SU-DHL-6 (cell line): Measurements from ENCODE around the gene GTF2I.
"Not testable (repeated sequence)": the region's sequence is repeated elsewhere in the genome, so short reads cannot be mapped to it uniquely, and the experiment has no call there.

Experiments used
- H2AFZ ChIP-seq: fragments of 200-600 bp; sonication (generic); 2 replicates; pipeline ENCODE4 v1.6.1; 2014; ENCODE audit warnings: low read depth, mild to moderate bottlenecking, moderate library complexity, mixed read lengths, antibody characterized with exemption, low read length; ENCODE audit not compliant: severe bottlenecking
- H3F3A ChIP-seq: fragments of 200-600 bp; shearing (Covaris generic); 2 replicates; pipeline ENCODE4 v1.6.0; 2016; ENCODE audit warnings: antibody characterized with exemption, mild to moderate bottlenecking; ENCODE audit not compliant: insufficient read depth
- H3K27ac ChIP-seq: fragments of 200-600 bp; sonication (generic); 2 replicates; pipeline ENCODE4 v1.5.1; 2016; ENCODE audit warnings: low read depth, mild to moderate bottlenecking, low read length, moderate library complexity, mixed read lengths
- H3K27me3 ChIP-seq: fragments of 200-600 bp; sonication (generic), shearing (Covaris generic); 2 replicates; pipeline ENCODE4 v1.6.0; 2014; ENCODE audit warnings: mild to moderate bottlenecking, low read length
- H3K36me3 ChIP-seq: fragments of 200-600 bp; sonication (generic); 2 replicates; pipeline ENCODE4 v1.6.1; 2014; ENCODE audit warnings: mild to moderate bottlenecking, low read length, mixed read lengths
- H3K4me2 ChIP-seq: fragments of 300-600, 200-600 bp; shearing (Covaris generic), sonication (generic); 2 replicates; pipeline ENCODE4 v1.6.0; 2014; ENCODE audit warnings: low read length, low read depth, mild to moderate bottlenecking; ENCODE audit not compliant: poor library complexity, severe bottlenecking
- H3K4me3 ChIP-seq: fragments of 200-600 bp; sonication (generic); 2 replicates; pipeline ENCODE4 v1.5.1; 2014; ENCODE audit warnings: antibody characterized with exemption, low read length, mild to moderate bottlenecking, mixed read lengths; ENCODE audit not compliant: insufficient read depth, poor library complexity, severe bottlenecking
- H3K79me2 ChIP-seq: fragments of 200-600 bp; sonication (generic); 2 replicates; pipeline ENCODE4 v1.6.1; 2014; ENCODE audit warnings: mild to moderate bottlenecking, low read length, moderate library complexity; ENCODE audit not compliant: insufficient read depth
- H3K9ac ChIP-seq: fragments of 200-600 bp; sonication (generic); 2 replicates; pipeline ENCODE4 v1.7.0; 2014; ENCODE audit warnings: mild to moderate bottlenecking, low read length
- H3K9me2 ChIP-seq: fragments of 200-600 bp; sonication (generic); replicated peaks from 2 replicates; pipeline ENCODE4 v1.6.1; 2014; ENCODE audit warnings: low read length; ENCODE audit not compliant: insufficient read depth
- H3K9me3 ChIP-seq: fragments of 200-600 bp; sonication (generic); 2 replicates; pipeline ENCODE4 v1.6.1; 2014; ENCODE audit warnings: low read length, mixed read lengths; ENCODE audit not compliant: insufficient read depth
- H4K20me1 ChIP-seq: fragments of 200-600 bp; sonication (generic); 2 replicates; pipeline ENCODE4 v1.6.1; 2014; ENCODE audit warnings: low read depth, mild to moderate bottlenecking, antibody characterized with exemption, low read length, moderate library complexity, mixed read lengths
- EZH2phosphoT487 ChIP-seq: fragments of 200-600 bp; sonication (generic), shearing (Covaris generic); conservative IDR thresholded peaks from 2 replicates; pipeline ENCODE4 v1.6.1; 2018; ENCODE audit warnings: mild to moderate bottlenecking, antibody characterized with exemption, low read length, moderate library complexity, mixed read lengths
- TF ChIP-seq, protein P1 (sequence below): fragments of 200-600 bp; sonication (generic); IDR thresholded peaks from one replicate; pipeline ENCODE4 v1.5.1; 2017; ENCODE audit warnings: antibody characterized with exemption, mild to moderate bottlenecking, low read length, moderate library complexity; ENCODE audit not compliant: insufficient read depth, poor library complexity, severe bottlenecking

Gene GTF2I

DNA sequence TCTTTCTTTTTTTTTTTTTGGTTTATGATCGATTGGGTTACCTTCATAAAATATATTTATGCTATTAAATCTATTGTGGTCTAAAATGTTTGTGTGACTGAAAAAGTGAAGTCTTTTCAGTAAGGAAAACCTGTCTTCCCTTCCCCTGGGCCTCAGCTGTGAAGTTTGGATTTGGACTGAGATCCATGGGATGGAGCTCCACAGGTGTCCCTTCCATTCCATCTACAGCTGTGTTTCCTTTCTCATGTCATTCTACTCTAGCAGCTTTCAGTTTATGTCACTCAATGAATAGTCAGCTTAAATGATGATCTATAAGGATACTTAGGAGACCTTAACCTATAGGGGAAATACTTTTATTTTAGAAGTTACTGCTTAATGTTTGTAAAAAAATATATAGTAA, 68.3 kb downstream of the GTF2I start:
- Histone ChIP-seq H4K20me1 (no peaks in the 10 kb centered on the region), H3K4me2 (no peak overlapping the region), H3K4me3 (no peak overlapping the region), H3K27me3 (no peaks in the 10 kb centered on the region), H3K27ac (no peak overlapping the region), H3K79me2 (0 out of 2 replicates have a peak, but pooled peaks cover 4% of the 10 kb centered on the region), H2AFZ (no peak overlapping the region), H3K9me3 (no peaks in the 10 kb centered on the region), H3F3A (peaks cover 22% of the 10 kb centered on the region), H3K9me2 (no peaks in the 10 kb centered on the region), H3K36me3 (peaks cover 23% of the 10 kb centered on the region; the same call in 1 of the 2 replicates), H3K9ac (no peak overlapping the region)
- TF ChIP-seq, protein P1, sequence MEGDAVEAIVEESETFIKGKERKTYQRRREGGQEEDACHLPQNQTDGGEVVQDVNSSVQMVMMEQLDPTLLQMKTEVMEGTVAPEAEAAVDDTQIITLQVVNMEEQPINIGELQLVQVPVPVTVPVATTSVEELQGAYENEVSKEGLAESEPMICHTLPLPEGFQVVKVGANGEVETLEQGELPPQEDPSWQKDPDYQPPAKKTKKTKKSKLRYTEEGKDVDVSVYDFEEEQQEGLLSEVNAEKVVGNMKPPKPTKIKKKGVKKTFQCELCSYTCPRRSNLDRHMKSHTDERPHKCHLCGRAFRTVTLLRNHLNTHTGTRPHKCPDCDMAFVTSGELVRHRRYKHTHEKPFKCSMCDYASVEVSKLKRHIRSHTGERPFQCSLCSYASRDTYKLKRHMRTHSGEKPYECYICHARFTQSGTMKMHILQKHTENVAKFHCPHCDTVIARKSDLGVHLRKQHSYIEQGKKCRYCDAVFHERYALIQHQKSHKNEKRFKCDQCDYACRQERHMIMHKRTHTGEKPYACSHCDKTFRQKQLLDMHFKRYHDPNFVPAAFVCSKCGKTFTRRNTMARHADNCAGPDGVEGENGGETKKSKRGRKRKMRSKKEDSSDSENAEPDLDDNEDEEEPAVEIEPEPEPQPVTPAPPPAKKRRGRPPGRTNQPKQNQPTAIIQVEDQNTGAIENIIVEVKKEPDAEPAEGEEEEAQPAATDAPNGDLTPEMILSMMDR: no peak
- no peak for TF ChIP-seq EZH2phosphoT487

DNA sequence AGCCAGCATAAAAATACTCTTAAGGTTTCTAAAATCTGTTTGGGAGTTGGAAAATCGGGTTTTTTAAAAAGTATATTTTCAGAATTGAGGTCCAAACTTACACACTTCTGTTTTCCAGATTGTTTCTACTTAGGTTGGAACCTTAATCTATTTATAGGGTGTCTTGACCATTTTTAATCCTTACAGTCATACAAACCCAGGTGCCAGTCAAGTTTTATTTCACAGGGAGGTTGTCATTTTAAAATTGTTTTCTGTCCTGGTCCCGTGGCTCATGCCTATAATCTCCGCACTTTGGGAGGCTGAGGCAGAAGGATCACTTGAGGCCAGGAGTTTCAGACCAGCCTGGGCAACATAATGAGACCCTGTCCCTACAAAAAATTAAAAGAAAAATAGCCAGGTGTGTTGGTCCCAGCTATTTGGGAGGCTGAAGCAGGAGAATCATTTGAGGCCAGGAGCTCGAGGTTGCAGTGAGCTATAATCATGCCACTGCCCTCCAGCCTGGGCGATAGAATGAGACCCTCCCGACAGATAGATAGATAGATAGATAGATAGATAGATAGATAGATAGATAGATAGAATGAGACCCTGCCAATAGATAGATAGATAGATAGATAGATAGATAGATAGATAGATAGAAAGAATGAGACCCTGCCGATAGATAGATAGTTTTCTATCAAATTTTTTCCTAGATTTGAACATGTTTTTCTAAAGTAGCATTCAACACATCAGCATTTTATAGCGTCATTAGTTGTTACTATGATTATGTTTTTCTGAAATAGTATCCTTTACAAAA, 69.0 kb downstream of the GTF2I start:
- Histone ChIP-seq H2AFZ (no peak overlapping the region), H4K20me1 (no peaks in the 10 kb centered on the region), H3K9me3 (no peaks in the 10 kb centered on the region), H3F3A (peaks cover 22% of the 10 kb centered on the region), H3K79me2 (0 out of 2 replicates have a peak, but pooled peaks cover 4% of the 10 kb centered on the region), H3K27ac (no peak overlapping the region), H3K4me2 (no peak overlapping the region), H3K9ac (no peak overlapping the region), H3K4me3 (no peak overlapping the region), H3K36me3 (peaks cover 23% of the 10 kb centered on the region; the same call in 1 of the 2 replicates), H3K9me2 (no peaks in the 10 kb centered on the region), H3K27me3 (no peaks in the 10 kb centered on the region)
- TF ChIP-seq, protein P1: no peak
- no peak for TF ChIP-seq EZH2phosphoT487

DNA sequence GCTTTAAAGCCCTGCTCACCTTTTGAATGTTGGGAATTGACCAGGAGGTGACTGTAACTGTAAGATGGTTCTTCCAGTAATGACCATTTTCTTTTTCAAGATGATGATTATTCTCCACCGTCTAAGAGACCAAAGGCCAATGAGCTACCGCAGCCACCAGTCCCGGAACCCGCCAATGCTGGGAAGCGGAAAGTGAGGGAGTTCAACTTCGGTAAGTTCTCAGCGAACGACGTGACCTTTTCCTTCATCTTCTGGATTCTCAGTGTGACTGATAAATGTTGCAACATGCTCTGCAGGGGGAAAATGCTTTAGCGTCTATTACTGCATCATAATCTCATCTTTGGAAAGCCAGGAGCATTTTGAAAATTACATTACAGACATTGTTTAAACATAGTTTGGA, 71.2 kb downstream of the GTF2I start:
- not testable (repeated sequence) for H2AFZ ChIP-seq, H3K9me3 ChIP-seq, H3K4me3 ChIP-seq, H3K9me2 ChIP-seq, H3K9ac ChIP-seq, H3K79me2 ChIP-seq, H4K20me1 ChIP-seq, H3K27ac ChIP-seq, H3K4me2 ChIP-seq, H3K27me3 ChIP-seq
- Histone ChIP-seq H3K36me3 (peaks cover 11% of the 10 kb centered on the region; the same call in 1 of the 2 replicates), H3F3A (peaks cover 22% of the 10 kb centered on the region)

DNA sequence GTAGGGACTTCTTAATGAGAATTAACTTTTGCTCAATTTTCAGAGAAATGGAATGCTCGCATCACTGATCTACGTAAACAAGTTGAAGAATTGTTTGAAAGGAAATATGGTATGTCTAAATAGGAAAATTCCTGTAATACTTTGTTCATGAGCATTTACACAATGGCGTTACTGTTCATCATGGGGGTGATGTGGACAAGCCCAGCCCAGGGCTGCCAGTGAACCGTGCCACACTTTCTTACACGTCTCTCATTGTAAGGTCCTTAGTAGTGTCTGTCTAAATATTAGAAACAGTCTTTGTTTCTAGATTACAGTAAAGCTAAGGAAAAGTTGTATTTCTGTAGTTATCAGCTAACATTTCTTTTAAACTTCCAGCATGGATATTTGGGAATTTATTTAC, 72.7 kb downstream of the GTF2I start:
- not testable (repeated sequence) for H3K27me3 ChIP-seq

DNA sequence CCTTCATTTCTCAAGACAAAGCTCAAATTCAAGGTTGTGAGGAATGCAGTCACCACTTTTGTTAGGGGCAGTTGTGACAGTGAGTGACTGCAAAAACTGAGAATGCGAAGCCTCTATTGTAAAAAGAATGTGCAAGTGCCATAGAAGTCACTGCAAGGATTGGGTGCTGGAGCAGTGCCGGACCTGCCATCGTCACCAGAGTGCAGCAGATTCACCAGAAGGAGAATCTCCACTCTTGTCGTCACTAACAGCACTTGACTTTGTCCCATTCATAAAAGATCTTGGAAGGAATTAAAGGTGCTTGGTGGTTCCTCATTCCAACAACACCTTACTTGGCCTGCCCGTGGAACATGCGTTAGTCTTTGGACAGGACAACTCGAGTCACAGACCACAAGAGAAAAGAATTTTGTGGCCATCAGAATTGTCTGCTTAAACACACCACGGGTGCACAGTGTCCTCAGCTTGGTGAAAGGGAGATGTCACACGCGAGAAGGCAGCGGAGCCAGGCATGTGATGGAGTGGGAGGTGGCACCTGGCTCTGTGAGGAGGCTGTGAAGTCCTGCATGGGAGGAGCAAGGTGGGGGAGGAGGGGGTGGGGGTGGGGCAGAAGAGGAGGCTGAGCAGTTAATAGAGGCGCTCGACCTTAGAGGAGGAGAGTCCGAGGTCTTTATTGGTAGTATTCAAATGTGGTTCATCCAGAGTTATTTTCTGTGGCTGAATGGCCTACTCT, 82.6 kb downstream of the GTF2I start:
- not testable (repeated sequence) for H3K27me3 ChIP-seq, H4K20me1 ChIP-seq, H3K9ac ChIP-seq, H3F3A ChIP-seq, H3K9me3 ChIP-seq, H3K36me3 ChIP-seq, H3K9me2 ChIP-seq, H3K4me3 ChIP-seq, H3K79me2 ChIP-seq, H3K27ac ChIP-seq, H3K4me2 ChIP-seq, H2AFZ ChIP-seq

More for the DNA sequence above, 72.7 kb downstream of the GTF2I start:
- H3K36me3 ChIP-seq, H3K9me3 ChIP-seq, H3K9ac ChIP-seq, H3K4me3 ChIP-seq, H4K20me1 ChIP-seq, H2AFZ ChIP-seq, H3K27ac ChIP-seq, H3K79me2 ChIP-seq, H3K9me2 ChIP-seq, H3K4me2 ChIP-seq: not testable (repeated sequence)
- H3F3A ChIP-seq: peaks cover 11% of the 10 kb centered on the region

DNA sequence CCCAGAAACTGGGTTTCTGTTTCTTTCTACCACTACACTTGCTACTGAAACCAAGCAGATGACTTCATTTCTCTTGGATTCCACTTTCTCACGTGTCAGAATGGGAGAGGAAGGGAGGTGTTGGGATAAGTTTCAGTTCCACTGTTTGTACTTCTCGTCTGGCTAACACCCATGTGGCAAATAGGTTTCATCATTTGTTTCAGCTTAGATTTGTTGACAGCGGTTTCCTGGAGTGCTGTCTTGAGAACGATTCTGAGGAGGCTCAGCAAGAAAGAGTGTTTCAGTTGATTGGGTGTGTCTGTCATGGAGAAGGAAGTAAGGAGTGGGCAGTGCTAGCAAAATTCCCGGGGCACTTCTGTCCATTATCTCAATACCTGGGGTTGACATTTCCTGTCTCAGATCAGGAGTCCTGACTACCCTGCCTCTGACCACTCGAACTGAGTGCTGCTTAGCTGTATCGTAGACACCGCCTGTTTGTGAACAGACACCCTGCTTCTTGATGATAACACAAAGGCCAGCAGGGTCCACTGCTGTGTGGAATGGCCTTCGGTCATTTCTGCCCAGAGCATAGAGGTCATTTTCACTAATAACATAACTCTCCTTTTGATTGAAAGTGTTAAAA, 86.5 kb downstream of the GTF2I start:
- H3K27ac ChIP-seq, H3K9me3 ChIP-seq, H3K9me2 ChIP-seq, H3F3A ChIP-seq, H3K4me3 ChIP-seq, H3K36me3 ChIP-seq, H3K9ac ChIP-seq, H3K79me2 ChIP-seq, H2AFZ ChIP-seq, H4K20me1 ChIP-seq, H3K27me3 ChIP-seq, H3K4me2 ChIP-seq: not testable (repeated sequence)
